SK-N-SH (cell line): ENCODE measurements around the gene KRTAP16-1. TPM values are rescaled to one million over a fixed set of nuclear protein-coding genes. Genes with fewer than 3 reads are reported as not detected.
"Not testable (repeated sequence)": the region's sequence is repeated elsewhere in the genome, so short reads cannot be mapped to it uniquely, and the experiment has no call there.

Experiments used
- CTCF ChIA-PET: fragments of 300-600, 350-600 bp; formaldehyde crosslinking; extraction: SDS; loops from one replicate; lab custom pipeline; 2021; lab: Yijun Ruan, JAX
- POLR2A ChIA-PET: fragments of 350-600 bp; sonication (Branson Sonifier 250); formaldehyde crosslinking; extraction: SDS; loops from one replicate; lab custom pipeline; 2020; ENCODE audit warnings: antibody characterized with exemption, inconsistent platforms; lab: Yijun Ruan, JAX
- DNase-seq: peaks from one replicate; pipeline ENCODE4 v3.0.0; 2012
- H2AFZ ChIP-seq: fragments of 200-600 bp; sonication (generic); 2 replicates; pipeline ENCODE4 v1.8.1; 2016; ENCODE audit warnings: antibody characterized with exemption, mild to moderate bottlenecking, low read depth
- H3F3A ChIP-seq: fragments of 200-600 bp; sonication (generic); replicated peaks from 2 replicates; pipeline ENCODE3; 2016; ENCODE audit warnings: antibody characterized with exemption, mild to moderate bottlenecking; ENCODE audit not compliant: insufficient read depth
- H3K27ac ChIP-seq, 2 experiments: fragments of 200-500 bp in 1 of 2; fragments of 200-600 bp in 1 of 2; sonication (Bioruptor generic) in 1 of 2; sonication (generic), shearing (Covaris generic) in 1 of 2; 2 replicates each; pipeline versions ENCODE4 v1.5.1 to v1.6.1; 2014 to 2016; ENCODE audit warnings: low read depth in 2 of 2, inconsistent platforms in 1 of 2, low read length in 1 of 2, mild to moderate bottlenecking in 1 of 2, mixed read lengths in 1 of 2
- H3K27me3 ChIP-seq: fragments of 200-600 bp; sonication (generic), shearing (Covaris generic); 2 replicates; pipeline ENCODE4 v1.6.1; 2016; ENCODE audit warnings: mixed run types; ENCODE audit not compliant: insufficient read depth
- H3K36me3 ChIP-seq, 2 experiments: fragments of 200-500 bp in 1 of 2; fragments of 200-600 bp in 1 of 2; sonication (Bioruptor generic) in 1 of 2; sonication (generic) in 1 of 2; replicated peaks in 1 of 2; 2 replicates each; pipeline versions ENCODE3 to v1.5.1; 2014 to 2016; ENCODE audit warnings: low read length in 1 of 2, mild to moderate bottlenecking in 1 of 2; ENCODE audit not compliant: insufficient read depth in 2 of 2, control insufficient read depth in 1 of 2
- H3K4me1 ChIP-seq, 2 experiments: fragments of 200-500 bp in 1 of 2; fragments of 200-600 bp in 1 of 2; sonication (Bioruptor generic) in 1 of 2; sonication (generic), shearing (Covaris generic) in 1 of 2; 2 replicates each; pipeline versions ENCODE4 v1.5.1 to v1.6.1; 2014 to 2016; ENCODE audit warnings: low read depth in 1 of 2, low read length in 1 of 2, mixed run types in 1 of 2; ENCODE audit not compliant: insufficient read depth in 2 of 2, control insufficient read depth in 1 of 2
- H3K4me2 ChIP-seq: fragments of 200-600 bp; sonication (generic), shearing (Covaris generic); 2 replicates; pipeline ENCODE4 v1.6.1; 2017; ENCODE audit warnings: mixed run types
- H3K4me3 ChIP-seq, 2 experiments: fragments of 200-500 bp in 1 of 2; fragments of 200-600 bp in 1 of 2; sonication (Bioruptor generic) in 1 of 2; sonication (generic), shearing (Covaris generic) in 1 of 2; 2 replicates each; pipeline versions ENCODE4 v1.5.1 to v1.8.1; 2014 to 2016; ENCODE audit warnings: low read depth in 2 of 2, inconsistent platforms in 1 of 2, low read length in 1 of 2, mild to moderate bottlenecking in 1 of 2, mixed read lengths in 1 of 2, moderate library complexity in 1 of 2
- H3K79me2 ChIP-seq: fragments of 200-600 bp; sonication (generic); 2 replicates; pipeline ENCODE4 v1.8.1; 2017; ENCODE audit warnings: mild to moderate bottlenecking; ENCODE audit not compliant: insufficient read depth
- H3K9ac ChIP-seq: fragments of 200-600 bp; sonication (generic); 2 replicates; pipeline ENCODE4 v1.6.1; 2017; ENCODE audit warnings: mixed run types
- H3K9me2 ChIP-seq: fragments of 200-600 bp; sonication (generic); 2 replicates; pipeline ENCODE4 v1.6.1; 2017; ENCODE audit warnings: mixed run types
- H3K9me3 ChIP-seq: fragments of 200-600 bp; sonication (generic); 2 replicates; pipeline ENCODE4 v1.6.1; 2017; ENCODE audit warnings: mixed run types, mild to moderate bottlenecking, moderate library complexity
- H4K20me1 ChIP-seq: fragments of 200-600 bp; sonication (generic); 2 replicates; pipeline ENCODE4 v1.6.1; 2017; ENCODE audit warnings: mild to moderate bottlenecking, mixed run types; ENCODE audit not compliant: insufficient read depth
- CHD2 ChIP-seq: fragments of 150-350 bp; IDR thresholded peaks from 2 replicates; pipeline ENCODE4 v1.6.1; 2018; ENCODE audit warnings: low read length; ENCODE audit not compliant: partially characterized antibody
- EP300 ChIP-seq, 2 experiments: IDR thresholded peaks; 2 replicates each; pipeline versions ENCODE4 v1.4.0 to v1.6.1; 2012; ENCODE audit warnings: borderline replicate concordance in 1 of 2, low read depth in 1 of 2, low read length in 1 of 2
- GATA2 ChIP-seq: sonication (generic); formaldehyde crosslinking; IDR thresholded peaks from 2 replicates; pipeline ENCODE4 v1.5.0; 2020; ENCODE audit warnings: mild to moderate bottlenecking, missing genetic modification reagents
- MAX ChIP-seq: IDR thresholded peaks from 2 replicates; pipeline ENCODE4 v1.4.0; 2012; ENCODE audit warnings: low read depth
- MXI1 ChIP-seq: IDR thresholded peaks from 2 replicates; pipeline ENCODE4 v1.6.1; 2012; ENCODE audit warnings: mild to moderate bottlenecking, low read depth, low read length, improper control_type of control experiment
- NRF1 ChIP-seq: IDR thresholded peaks from 2 replicates; pipeline ENCODE4 v1.6.1; 2012; ENCODE audit warnings: low read depth, mild to moderate bottlenecking, low read length
- PBX3 ChIP-seq: IDR thresholded peaks from 2 replicates; pipeline ENCODE4; 2012
- POLR2AphosphoS5 ChIP-seq: IDR thresholded peaks from 2 replicates; pipeline ENCODE4 v1.6.1; 2012; ENCODE audit warnings: low read depth, low read length
- RAD21 ChIP-seq: IDR thresholded peaks from 2 replicates; pipeline ENCODE4 v1.6.1; 2012; ENCODE audit warnings: mild to moderate bottlenecking, low read length
- REST ChIP-seq: IDR thresholded peaks from 2 replicates; pipeline ENCODE4 v1.6.1; 2012; ENCODE audit warnings: mild to moderate bottlenecking, low read depth, low read length, moderate library complexity
- SIN3A ChIP-seq: IDR thresholded peaks from 2 replicates; pipeline ENCODE4 v1.6.1; 2012; ENCODE audit warnings: low read depth, mild to moderate bottlenecking, low read length, moderate library complexity, borderline replicate concordance
- TCF12 ChIP-seq: IDR thresholded peaks from 2 replicates; pipeline ENCODE4 v1.4.0; 2012
- TEAD4 ChIP-seq: IDR thresholded peaks from 2 replicates; pipeline ENCODE4 v1.4.0; 2012; ENCODE audit warnings: mild to moderate bottlenecking, borderline replicate concordance; ENCODE audit not compliant: insufficient read depth
- YY1 ChIP-seq: IDR thresholded peaks from 2 replicates; pipeline ENCODE4 v1.4.0; 2012; ENCODE audit warnings: low read depth, mild to moderate bottlenecking
- ZBTB33 ChIP-seq: IDR thresholded peaks from 2 replicates; pipeline ENCODE4 v1.4.0; 2012; ENCODE audit warnings: low read depth, borderline replicate concordance
- WGBS: methylation state at CpG from one replicate; pipeline ENCODE4 v1.1.6; 2017; ENCODE audit warnings: low lambda C conversion rate; 5-methylcytosine and 5-hydroxymethylcytosine counted together
- polyA plus RNA-seq, 3 experiments: library from polyadenylated mRNA; depleted of rRNA; stranded (reverse); fragments of >200 nt; gene quantifications; 2 replicates each; pipeline ENCODE4 v1.2.3, GENCODE V29; 2012

The KRTAP16-1 gene
- polyA plus RNA-seq, 1 of the 3 experiments (the other 2 are of a cell fraction) = not detected

- TF ChIP-seq SIN3A (no peak), CHD2 (no peak), EP300 (IDR thresholded peaks at IDR 0.05; ENCODE audit: borderline replicate concordance in 1 of 2, low read depth in 1 of 2, low read length in 1 of 2) (no peak), POLR2AphosphoS5 (no peak), MAX (no peak), RAD21 (no peak)
Observed at GRCh38 chr17:41278176-41278955, 30.7 kb downstream of the KRTAP16-1 start (continued).

GRCh38 chr17:41275648-41276190, 33.4 kb downstream of the KRTAP16-1 start, which contains the start of gene KRTAP9-7:
KRTAP9-7 (plus strand) TSS chr17:41275698; CDS start chr17:41275698, 0 bp downstream.
- DNase-seq, H3K4me2 ChIP-seq, H4K20me1 ChIP-seq, H3K9me2 ChIP-seq, H3K4me3 ChIP-seq, H3F3A ChIP-seq, H3K36me3 ChIP-seq, H3K9me3 ChIP-seq, H2AFZ ChIP-seq, POLR2A ChIA-PET, H3K27ac ChIP-seq, CTCF ChIA-PET, H3K27me3 ChIP-seq, H3K9ac ChIP-seq, H3K4me1 ChIP-seq, H3K79me2 ChIP-seq: not testable (repeated sequence)
- WGBS = no CpG with 5 or more reads among the region's 3 CpGs

- POLR2A ChIA-PET = no interaction called here
- TF ChIP-seq PBX3 (no peak), MXI1 (no peak), ZBTB33 (no peak), SIN3A (no peak), TEAD4 (no peak), NRF1 (no peak), REST (no peak), GATA2 (no peak), YY1 (no peak), POLR2AphosphoS5 (no peak), TCF12 (no peak)
- TF ChIP-seq, all 33 proteins: peak for 0
- no peaks in the 10 kb centered on the region for H3K9me2 ChIP-seq
- H3K36me3 ChIP-seq = no peaks in the 10 kb centered on the region
- no peaks in the 10 kb centered on the region for H3K4me1 ChIP-seq
- H4K20me1 ChIP-seq = no peaks in the 10 kb centered on the region
- H2AFZ ChIP-seq = no peak overlapping the region
- H3K4me2 ChIP-seq = no peak overlapping the region
- no peak for DNase-seq
- CTCF ChIA-PET = no interaction called here
- H3K27me3 ChIP-seq = no peaks in the 10 kb centered on the region
- no peak overlapping the region for H3K4me3 ChIP-seq
- no peaks in the 10 kb centered on the region for H3K9me3 ChIP-seq
- no peak overlapping the region for H3K27ac ChIP-seq
- H3K9ac ChIP-seq = no peak overlapping the region
- no peaks in the 10 kb centered on the region for H3F3A ChIP-seq
- H3K79me2 ChIP-seq = no peaks in the 10 kb centered on the region
- 27% methylated on average over 1 of the region's 1 CpG for WGBS
Observed at GRCh38 chr17:41271858-41272257, 37.3 kb downstream of the KRTAP16-1 start.
